Neutrophil (primary cell): ENCODE measurements around the gene NCDN.

Source experiments
- H3K27ac ChIP-seq: fragments of 200-600 bp; sonication (generic); 2 replicates; pipeline ENCODE4 v1.5.1; 2016; ENCODE audit warnings: mild to moderate bottlenecking, moderate library complexity
- H3K27me3 ChIP-seq: fragments of 200-600 bp; sonication (generic); 2 replicates; pipeline ENCODE4 v1.6.0; 2016; ENCODE audit warnings: mild to moderate bottlenecking
- H3K36me3 ChIP-seq: fragments of 200-600 bp; sonication (generic); 2 replicates; pipeline ENCODE4 v1.5.1; 2017
- H3K4me1 ChIP-seq, 2 experiments: fragments of 200-600 bp in 1 of 2; sonication (generic) in 1 of 2; 1 replicate in 1 of 2; 2 replicates in 1 of 2; pipeline versions ENCODE4 v1.5.1 to v1.6.1; 2013 to 2016; ENCODE audit warnings: low read depth in 1 of 2, low read length in 1 of 2, mild to moderate bottlenecking in 1 of 2, moderate library complexity in 1 of 2; ENCODE audit not compliant: control insufficient read depth in 1 of 2, insufficient read depth in 1 of 2
- H3K4me3 ChIP-seq, 2 experiments: fragments of 200-600 bp in 1 of 2; sonication (generic) in 1 of 2; 1 replicate in 1 of 2; 2 replicates in 1 of 2; pipeline ENCODE4 v1.5.1; 2013 to 2016; ENCODE audit warnings: low read depth in 1 of 2, low read length in 1 of 2, mild to moderate bottlenecking in 1 of 2, moderate library complexity in 1 of 2
- H3K9me3 ChIP-seq: fragments of 200-600 bp; sonication (generic); 2 replicates; pipeline ENCODE4 v1.5.1; 2016
- TF ChIP-seq, protein P1 (sequence below): fragments of 200-600 bp; sonication (generic); IDR thresholded peaks from 2 replicates; pipeline ENCODE4 v1.5.1; 2016; ENCODE audit warnings: antibody characterized with exemption

Gene NCDN

DNA sequence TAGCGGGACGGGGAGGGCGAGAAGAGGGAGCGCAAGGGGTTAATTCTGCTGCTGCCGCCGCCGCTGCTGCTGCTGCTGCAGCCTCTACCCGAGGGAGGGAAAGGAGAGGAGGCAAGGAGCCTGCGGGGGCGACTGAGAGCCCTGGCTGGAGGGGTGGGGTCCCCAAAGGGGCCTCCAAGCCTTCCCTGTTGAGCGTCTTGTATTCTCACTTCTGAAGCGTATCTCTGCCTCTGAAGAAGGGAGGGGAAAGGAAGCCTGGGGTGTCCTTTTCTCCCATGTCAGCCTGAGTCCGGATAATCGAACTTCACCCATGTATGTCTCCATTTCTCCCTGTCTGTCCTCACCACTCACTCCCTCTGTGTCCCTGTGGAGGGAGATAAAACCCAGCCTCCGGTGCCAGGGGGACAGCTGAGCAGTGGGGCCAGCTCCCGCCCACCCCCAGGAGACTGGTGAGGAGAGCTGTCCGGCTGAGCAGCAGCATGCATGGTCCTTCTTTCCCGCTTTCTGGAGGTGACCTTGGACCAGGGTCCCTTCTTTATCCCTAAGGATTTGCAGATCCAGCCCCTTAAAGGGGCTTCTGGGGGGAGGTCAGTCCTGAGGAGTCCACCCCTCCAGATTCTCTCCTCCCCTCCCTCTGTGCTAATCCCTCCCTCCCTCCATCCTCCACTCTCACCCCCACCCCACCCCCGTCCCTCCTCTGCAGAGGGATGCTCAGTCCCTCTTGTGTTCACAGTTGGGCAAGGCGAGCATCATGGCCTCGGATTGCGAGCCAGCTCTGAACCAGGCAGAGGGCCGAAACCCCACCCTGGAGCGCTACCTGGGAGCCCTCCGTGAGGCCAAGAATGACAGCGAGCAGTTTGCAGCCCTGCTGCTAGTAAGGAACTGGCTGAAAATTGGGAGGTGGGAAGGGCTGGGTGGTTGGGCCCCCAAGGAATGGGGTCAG, 1.0 kb downstream of the NCDN start:
- peaks cover 4% of the 10 kb centered on the region for H3K36me3 ChIP-seq
- H3K4me3 ChIP-seq: peak overlapping the region; percentile 84 to 96
- TF ChIP-seq, protein P1, sequence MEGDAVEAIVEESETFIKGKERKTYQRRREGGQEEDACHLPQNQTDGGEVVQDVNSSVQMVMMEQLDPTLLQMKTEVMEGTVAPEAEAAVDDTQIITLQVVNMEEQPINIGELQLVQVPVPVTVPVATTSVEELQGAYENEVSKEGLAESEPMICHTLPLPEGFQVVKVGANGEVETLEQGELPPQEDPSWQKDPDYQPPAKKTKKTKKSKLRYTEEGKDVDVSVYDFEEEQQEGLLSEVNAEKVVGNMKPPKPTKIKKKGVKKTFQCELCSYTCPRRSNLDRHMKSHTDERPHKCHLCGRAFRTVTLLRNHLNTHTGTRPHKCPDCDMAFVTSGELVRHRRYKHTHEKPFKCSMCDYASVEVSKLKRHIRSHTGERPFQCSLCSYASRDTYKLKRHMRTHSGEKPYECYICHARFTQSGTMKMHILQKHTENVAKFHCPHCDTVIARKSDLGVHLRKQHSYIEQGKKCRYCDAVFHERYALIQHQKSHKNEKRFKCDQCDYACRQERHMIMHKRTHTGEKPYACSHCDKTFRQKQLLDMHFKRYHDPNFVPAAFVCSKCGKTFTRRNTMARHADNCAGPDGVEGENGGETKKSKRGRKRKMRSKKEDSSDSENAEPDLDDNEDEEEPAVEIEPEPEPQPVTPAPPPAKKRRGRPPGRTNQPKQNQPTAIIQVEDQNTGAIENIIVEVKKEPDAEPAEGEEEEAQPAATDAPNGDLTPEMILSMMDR: no peak
- no peaks in the 10 kb centered on the region for H3K9me3 ChIP-seq
- peak overlapping the region; percentile 97 for H3K27ac ChIP-seq
- peaks cover 50 to 61% of the 10 kb centered on the region in 2 experiments for H3K4me1 ChIP-seq
- no peaks in the 10 kb centered on the region for H3K27me3 ChIP-seq

DNA sequence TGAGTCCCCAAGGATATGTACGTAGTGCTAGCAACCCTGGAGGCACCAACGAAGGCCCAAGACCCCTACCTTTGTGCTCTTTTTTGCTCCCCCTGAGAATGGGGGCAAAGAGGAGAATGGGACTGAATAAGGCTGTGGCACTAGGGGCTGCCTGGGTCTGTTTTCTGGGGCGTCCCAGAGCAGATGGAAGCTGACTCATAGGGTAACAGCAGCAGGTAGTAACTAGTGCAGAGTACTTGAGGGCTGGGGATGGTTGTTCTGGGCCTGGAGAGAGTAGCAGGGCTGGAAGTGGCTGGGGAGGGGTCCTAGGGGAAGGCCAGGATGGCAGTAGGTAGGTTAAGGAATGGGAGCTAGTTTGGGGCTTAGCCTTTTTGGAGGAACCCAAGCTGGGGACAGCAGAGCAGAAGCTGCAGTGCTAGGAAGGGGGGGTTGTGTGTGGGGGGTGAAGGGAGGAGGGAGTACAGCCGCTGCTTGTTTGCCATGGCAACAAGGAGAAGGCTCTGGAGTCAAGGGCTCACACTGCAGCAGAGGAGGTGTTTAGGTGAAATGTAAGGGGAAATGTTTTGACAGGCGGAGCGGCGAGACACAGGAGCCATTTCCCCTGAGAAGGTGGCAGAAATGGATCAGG, 1.8 kb downstream of the NCDN start:
- Histone ChIP-seq H3K4me1 (peaks cover 56 to 69% of the 10 kb centered on the region in 2 experiments), H3K4me3 (no peak overlapping the region), H3K9me3 (no peaks in the 10 kb centered on the region), H3K36me3 (no peaks in the 10 kb centered on the region), H3K27ac (peak overlapping the region; percentile 56), H3K27me3 (no peaks in the 10 kb centered on the region)
- TF ChIP-seq, protein P1: no peak

DNA sequence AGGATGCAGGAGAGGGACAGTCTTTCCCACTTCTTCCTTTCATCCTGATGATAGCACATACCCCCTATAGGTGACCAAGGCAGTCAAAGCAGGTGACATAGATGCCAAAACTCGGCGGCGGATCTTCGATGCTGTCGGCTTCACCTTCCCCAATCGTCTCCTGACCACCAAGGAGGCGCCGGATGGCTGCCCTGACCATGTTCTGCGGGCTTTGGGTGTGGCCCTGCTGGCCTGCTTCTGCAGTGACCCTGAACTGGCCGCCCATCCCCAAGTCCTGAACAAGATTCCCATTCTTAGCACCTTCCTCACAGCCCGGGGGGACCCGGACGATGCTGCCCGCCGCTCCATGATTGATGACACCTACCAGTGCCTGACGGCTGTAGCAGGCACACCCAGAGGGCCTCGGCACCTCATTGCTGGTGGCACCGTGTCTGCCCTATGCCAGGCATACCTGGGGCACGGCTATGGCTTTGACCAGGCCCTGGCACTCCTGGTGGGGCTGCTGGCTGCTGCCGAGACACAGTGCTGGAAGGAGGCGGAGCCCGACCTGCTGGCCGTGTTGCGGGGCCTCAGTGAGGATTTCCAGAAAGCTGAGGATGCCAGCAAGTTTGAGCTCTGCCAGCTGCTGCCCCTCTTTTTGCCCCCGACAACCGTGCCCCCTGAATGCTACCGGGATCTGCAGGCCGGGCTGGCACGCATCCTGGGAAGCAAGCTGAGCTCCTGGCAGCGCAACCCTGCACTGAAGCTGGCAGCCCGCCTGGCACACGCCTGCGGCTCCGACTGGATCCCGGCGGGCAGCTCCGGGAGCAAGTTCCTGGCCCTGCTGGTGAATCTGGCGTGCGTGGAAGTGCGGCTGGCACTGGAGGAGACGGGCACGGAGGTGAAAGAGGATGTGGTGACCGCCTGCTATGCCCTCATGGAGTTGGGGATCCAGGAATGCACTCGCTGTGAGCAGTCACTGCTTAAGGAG, 2.9 kb downstream of the NCDN start:
- no peak overlapping the region for H3K27ac ChIP-seq
- H3K4me1 ChIP-seq: peaks cover 57 to 67% of the 10 kb centered on the region in 2 experiments
- H3K27me3 ChIP-seq: no peaks in the 10 kb centered on the region
- no peaks in the 10 kb centered on the region for H3K9me3 ChIP-seq
- TF ChIP-seq, protein P1: no peak
- H3K36me3 ChIP-seq: no peaks in the 10 kb centered on the region
- H3K4me3 ChIP-seq: no peak overlapping the region

DNA sequence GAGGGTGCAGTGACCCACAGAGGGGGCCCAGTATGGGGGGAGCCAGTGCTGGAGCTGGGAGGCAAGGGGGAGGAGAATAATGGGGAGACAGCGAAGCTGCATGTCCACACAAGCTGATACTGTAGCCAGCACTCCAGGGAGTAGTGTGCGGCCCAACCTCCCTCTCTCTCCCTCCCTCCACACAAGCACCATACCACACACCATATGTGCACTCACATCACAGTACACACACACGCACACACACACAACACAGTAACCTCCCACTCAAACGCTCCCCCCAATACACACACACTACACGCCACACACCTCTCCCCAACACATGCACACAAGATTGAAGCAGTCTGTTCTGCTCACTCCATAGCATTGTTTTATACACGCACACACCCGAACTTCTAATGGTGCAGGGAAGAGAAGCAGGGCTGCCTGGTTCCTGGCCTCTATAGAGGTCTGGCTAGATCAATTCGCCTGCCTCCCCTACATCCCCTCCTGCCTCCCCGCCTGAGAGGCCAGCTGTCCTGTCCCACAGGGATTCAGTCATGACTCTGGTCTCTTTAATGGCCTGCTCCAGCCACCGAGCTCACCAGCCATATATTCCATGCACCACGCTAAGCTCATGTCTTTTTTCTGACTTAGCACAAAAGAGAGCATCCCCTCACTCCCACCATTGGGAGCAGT, 3.8 kb downstream of the NCDN start:
- TF ChIP-seq, protein P1: no peak
- Histone ChIP-seq H3K27ac (no peak overlapping the region), H3K27me3 (no peaks in the 10 kb centered on the region), H3K4me1 (peaks cover 48 to 58% of the 10 kb centered on the region in 2 experiments), H3K36me3 (no peaks in the 10 kb centered on the region), H3K4me3 (no peak overlapping the region), H3K9me3 (no peaks in the 10 kb centered on the region)
